Omental fat pad (tissue), 4 donors: Measurements from ENCODE around the gene PLA2G4D. TPM values are rescaled to one million over a fixed set of nuclear protein-coding genes. Genes with fewer than 3 reads are reported as not detected.

ENCODE experiments used
- ATAC-seq: fragments of 150-250 bp; one replicate; pipeline ENCODE4 v1.9.1; 2016; ENCODE audit warnings: mild to moderate bottlenecking, moderate library complexity; ENCODE audit not compliant: low FRiP score
- DNase-seq: peaks from one replicate; pipeline ENCODE4 v3.0.0-alpha.2; 2019; ENCODE audit warnings: low spot score
- total RNA-seq, 4 donors: library from RNA; depleted of rRNA; stranded (reverse); fragments of >200 nt; gene quantifications; one replicate each; pipeline ENCODE4 v1.1.0, GENCODE V29; 2016
- TF ChIP-seq, protein P1 (sequence below), 3 donors: fragments of 450-650 bp; IDR thresholded peaks; one replicate each; pipeline ENCODE4 v1.5.1; 2016 to 2017; ENCODE audit warnings: antibody characterized with exemption in 3 of 3, mild to moderate bottlenecking in 3 of 3, moderate library complexity in 2 of 3

PLA2G4D gene
- total RNA-seq, 4 donors from 2014 or later: 0.09 TPM; not detected in 3

DNA sequence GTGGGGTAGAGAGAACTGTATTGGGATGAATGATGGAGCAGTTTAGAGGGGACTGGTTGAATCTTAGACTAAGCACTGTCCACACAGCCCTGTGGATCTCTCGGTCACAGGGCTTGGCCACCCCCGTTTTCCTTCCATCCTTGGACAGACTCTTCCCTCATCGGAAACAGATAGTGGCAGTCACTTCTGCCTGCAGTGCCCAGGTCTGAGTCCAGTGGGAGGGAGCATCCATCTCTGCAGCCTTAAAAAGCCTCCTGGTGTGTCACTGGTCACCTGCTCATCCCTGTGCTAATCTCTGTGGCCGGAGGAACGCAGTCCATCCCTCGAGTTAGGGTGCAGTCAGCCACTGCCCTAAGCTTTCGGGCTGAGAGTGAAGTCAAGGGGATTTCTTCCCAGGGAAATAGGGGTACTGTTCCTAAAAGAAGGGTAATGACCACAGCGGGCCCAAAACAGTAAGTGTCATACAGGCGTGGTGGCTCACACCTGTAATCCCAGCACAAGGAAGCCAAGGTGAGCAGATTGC lies 32.0 kb downstream of the PLA2G4D start:
- ATAC-seq (no peak), DNase-seq (no peak)
- TF ChIP-seq, protein P1, sequence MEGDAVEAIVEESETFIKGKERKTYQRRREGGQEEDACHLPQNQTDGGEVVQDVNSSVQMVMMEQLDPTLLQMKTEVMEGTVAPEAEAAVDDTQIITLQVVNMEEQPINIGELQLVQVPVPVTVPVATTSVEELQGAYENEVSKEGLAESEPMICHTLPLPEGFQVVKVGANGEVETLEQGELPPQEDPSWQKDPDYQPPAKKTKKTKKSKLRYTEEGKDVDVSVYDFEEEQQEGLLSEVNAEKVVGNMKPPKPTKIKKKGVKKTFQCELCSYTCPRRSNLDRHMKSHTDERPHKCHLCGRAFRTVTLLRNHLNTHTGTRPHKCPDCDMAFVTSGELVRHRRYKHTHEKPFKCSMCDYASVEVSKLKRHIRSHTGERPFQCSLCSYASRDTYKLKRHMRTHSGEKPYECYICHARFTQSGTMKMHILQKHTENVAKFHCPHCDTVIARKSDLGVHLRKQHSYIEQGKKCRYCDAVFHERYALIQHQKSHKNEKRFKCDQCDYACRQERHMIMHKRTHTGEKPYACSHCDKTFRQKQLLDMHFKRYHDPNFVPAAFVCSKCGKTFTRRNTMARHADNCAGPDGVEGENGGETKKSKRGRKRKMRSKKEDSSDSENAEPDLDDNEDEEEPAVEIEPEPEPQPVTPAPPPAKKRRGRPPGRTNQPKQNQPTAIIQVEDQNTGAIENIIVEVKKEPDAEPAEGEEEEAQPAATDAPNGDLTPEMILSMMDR (IDR thresholded peaks at IDR 0.05): no peak

DNA sequence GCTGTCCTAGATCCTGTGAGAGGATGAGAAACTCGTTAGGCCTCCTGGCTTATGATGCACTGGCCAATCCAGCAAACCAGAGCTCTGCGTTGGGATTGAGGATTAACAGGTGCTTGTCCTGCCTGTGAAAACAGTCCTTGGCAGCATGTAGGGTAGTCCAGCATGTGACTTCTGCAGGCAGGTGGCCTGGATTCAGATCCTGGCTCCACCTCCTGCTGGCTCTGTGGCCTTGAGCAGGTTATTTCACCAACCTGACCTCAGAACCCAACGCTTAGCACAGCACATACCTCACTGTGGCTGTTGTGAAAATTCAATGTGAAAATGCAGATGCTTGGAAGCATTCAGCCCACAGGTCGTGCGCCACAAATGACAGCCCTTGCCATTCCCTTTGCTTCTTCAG lies 33.6 kb downstream of the PLA2G4D start:
- DNase-seq (no peak), ATAC-seq (no peak)
- TF ChIP-seq, protein P1 (IDR thresholded peaks at IDR 0.05): no peak

DNA sequence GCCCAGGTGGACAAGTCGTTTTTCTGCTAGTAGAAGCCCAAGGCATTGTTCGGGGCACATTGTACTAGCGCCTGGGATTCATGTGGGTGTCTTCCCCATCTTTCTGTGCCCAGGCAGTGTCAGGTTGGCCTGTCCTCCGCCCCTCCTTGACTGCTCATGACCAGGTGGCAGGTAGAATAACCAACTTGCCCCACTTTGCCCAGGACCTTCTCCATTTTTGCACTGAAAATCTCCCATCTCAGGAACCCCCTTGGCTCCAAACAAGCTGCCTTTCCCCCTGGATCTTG lies 33.9 kb downstream of the PLA2G4D start:
- TF ChIP-seq, protein P1 (IDR thresholded peaks at IDR 0.05): no peak
- no peak for ATAC-seq
- no peak for DNase-seq

DNA sequence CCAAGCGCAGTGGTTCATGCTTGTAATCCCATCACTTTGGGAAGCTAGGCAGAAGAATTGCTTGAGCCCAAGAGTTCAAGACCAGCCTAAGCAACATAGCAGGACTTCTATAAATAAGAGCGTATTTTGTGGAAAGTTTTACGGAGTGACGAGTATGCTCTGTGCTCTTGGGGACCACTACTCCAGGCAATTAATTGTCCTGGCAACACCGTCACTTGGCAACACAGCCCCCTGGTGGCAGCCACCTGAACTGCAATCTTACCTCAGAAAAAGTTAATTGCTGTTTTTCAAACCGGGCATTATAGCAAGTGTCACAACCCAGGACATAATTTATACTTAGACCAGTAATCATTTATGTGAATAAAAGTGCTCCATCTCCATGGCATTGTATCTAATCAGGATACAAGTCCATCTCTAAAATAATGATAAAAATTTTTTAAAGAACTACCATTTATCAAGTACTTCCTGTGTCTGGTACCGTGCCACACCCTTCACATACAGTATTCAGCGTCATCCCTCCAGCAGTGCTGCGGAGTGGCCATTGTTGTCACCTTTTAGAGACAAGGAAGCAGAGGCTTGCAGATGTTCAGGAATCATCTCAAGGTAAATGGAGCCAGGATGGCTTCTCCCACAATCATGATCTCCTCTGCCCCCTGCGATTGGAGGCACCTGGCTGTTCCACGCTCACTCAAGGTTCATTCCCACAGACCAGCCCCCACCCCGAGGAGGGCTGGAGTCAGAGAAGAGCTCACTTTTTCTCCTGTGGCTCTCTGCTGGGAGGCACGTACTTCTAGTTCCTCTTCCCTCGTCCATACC lies 34.5 kb downstream of the PLA2G4D start:
- TF ChIP-seq, protein P1 (IDR thresholded peaks at IDR 0.05): peak in 2 of 3 donors; percentile 70 to 86
- ATAC-seq (no peak), DNase-seq (peak; percentile 84)

DNA sequence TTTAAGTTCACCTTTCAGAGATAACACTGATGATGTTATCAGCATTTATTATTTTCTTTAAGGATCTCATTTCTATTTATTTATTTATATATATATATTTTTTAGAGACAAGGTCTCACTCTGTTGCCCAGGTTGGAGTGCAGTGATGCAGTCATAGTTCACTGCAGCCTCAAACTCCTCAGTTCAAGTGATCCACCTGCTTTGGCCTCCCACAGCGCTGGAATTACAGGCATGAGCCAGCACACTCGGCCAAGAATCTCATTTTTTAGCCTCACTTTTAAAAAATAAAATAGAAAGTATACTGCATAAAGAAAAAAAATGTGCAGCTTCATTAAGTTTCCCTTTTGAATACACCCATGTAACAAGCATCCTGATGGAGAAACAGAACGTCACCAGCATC lies 35.6 kb downstream of the PLA2G4D start:
- DNase-seq (no peak), ATAC-seq (no peak)
- TF ChIP-seq, protein P1 (IDR thresholded peaks at IDR 0.05): no peak

DNA sequence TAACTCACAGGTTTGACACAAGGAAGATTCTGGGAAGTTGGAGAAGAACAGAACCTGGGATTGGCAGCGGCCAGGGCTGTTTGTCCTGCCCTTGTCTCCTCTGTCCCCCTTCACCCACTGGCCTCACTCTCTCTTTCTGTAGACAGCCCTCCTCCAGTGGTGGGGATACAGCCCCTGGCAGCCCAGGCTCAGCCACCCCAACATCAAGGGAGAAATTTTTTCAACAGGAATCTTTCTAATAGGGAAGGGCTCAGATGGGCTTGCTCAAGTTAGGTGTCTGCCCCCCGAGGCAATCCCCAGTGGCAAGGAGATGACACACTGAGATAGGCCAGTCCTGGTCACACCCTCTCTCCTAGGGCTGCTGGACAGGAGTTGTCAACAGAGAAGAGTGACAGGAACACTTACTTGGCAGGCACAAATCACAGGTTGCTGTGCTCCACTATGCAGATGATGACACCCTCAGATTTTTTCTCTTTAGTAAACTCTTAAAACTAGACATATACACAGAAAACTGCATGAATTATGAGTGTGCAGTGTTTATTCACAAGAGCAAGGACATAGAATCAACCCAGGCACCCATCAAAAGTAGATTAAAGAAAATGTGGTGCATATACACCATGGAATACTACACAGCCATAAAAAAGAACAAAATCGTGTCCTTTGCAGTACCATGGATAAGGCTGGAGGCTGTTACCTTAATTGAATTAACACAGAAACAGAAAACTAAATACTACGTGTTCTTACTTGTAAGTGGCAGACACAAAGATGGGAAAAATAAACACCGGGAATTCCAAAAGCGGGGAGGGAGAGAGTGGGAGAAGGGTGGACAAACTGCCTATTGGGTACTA lies 36.3 kb downstream of the PLA2G4D start:
- TF ChIP-seq, protein P1 (IDR thresholded peaks at IDR 0.05): no peak
- ATAC-seq (no peak), DNase-seq (no peak)
